ENCODE measurements around the gene FAM9C.

The FAM9C gene

DNA sequence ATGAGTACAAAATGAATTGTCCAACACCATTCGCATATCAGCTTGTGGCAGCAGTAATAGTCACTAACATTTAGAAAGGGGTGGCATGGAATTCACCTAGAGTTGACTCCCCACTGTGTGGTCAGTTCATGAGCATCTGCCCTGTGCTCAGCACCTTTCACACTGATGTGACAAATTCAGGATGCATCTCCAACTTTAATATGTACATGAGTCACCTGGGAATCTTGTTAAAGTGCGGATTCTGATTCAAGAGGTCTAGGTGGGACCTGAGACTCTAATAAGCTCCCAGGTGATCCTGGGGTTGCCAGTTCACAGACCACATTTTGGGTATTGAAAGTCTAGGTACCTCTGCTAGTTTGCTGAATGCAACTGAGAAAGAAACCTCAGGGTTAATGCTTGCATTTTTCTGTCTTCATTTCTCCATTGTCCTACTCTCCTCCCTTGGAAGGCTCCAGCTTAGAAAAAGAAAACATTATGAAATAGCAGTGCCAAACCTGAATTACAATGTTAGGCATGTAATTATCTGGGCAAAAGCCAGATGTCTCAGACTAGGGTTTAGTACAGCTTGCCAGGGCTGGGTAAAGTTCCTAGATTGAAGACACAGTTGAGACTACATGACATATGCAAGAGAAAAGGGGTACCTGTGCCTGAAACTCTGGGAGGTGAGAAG lies 36.8 kb downstream of the FAM9C start:
- no peak for DNase-seq (ENCODE audit: low spot score)

DNA sequence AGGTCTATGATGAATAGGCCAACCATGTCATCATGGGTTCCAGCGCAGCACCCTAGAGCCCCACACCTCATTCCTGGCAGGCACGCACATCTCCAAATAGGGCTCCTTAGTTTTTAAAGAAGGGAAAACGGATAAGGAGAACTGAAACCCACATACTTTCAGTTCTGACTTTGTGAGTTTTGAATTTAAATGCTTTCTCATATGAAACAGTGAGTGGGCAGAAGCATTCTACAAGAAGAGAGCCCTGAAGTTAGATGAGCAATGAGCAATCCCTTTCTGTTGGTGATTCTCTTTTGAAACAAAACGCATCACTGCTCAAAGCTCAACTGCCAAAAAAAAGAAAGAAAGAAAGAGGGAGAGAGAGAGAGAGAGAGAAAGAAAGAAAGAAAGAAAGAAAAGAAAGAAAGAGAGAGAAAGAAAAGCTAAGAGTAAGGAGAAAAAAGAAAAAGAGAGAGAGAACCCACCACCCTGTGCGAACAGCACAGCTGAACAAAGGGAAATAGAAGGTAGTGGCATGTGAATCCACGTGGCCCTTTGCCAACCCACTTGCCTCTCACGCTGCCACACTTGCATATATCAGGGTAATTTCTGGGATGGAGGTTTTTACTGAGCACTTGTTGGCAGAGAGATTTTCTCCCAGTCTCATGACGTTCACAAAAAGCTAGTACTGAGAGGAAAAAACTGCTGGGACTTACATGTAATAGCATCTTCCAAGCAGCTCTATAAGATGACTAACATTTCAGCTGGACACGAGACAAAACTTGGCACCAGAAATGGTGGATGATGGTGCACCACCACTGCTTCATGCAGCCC lies 38.6 kb downstream of the FAM9C start:
- no peak for DNase-seq (ENCODE audit: low spot score)

DNA sequence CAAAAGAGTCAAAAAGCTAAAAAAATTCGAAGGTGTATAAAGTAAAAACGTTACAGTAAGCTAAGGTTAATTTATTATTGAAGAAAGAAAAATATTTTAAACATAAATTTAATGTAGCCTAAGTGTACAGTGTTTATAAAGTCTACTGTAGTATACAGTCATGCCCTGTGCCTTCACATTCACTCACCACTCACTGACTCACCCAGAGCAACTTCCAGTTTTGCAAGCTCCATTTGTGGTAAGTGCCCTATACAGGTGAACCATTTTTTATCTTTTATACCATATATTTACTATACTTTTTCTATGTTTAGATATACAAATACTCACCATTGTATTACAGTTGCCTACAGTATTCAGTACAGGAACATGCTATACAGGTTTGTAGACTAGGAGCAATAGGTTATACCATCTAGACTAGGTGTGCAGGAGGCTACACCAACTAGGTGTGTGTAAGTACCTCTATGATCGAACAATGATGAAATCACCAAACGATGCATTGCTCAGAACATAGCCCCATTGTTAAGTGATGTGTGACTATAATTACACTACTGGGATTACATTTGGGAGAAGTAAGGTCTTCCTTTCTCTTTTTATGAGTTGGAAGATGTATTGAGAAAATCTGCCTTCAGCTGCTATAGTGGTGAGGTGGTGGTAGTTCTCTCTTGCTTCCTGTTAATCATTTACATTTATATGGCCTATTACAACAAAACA lies 42.3 kb downstream of the FAM9C start:
- no peak for DNase-seq (ENCODE audit: low spot score)

DNA sequence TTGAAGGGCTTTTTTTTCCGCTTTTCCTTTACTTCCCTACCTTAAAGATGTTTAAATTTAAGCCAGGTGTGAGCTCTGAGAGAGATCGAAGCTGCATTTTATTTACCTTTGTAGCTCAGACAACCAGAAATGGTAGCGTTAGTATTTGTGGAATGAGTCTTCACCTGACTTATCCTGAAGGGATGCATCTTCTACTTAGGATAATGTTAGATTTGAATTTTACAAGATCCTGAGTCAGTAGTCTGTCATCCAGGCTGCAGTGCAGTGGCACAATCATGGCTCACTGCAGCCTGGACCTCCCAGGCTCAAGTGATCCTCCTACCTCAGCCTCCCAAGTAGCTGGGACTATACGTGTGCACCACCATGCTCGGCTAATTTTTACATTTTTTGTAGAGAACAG lies 43.3 kb downstream of the FAM9C start:
- DNase-seq (ENCODE audit: low spot score) = no peak

DNA sequence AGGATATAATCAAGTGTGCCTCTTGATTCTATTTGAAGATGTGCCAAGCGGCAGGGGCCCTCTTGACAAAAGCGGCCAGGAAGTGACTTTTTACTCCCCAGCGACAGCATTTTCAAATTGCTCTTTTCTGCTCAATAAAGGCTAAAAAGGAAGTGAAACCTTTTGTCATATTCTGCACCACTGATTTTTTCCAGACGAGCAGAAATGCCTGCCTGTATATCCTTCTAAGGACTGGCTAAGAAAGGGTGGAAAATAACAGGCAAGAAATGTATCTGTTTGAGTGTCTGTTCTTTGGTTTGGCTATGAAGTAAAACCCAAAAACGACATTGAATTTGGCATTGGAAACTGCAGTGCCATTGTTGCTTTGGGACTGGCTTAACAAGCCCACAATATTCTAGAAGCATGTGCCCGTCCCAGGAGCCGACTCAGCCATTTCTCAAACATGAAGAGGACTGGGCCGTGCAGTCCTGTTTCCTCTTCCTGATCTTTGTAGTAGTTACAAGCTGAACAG lies 44.1 kb downstream of the FAM9C start:
- DNase-seq (ENCODE audit: low spot score) = no peak

DNA sequence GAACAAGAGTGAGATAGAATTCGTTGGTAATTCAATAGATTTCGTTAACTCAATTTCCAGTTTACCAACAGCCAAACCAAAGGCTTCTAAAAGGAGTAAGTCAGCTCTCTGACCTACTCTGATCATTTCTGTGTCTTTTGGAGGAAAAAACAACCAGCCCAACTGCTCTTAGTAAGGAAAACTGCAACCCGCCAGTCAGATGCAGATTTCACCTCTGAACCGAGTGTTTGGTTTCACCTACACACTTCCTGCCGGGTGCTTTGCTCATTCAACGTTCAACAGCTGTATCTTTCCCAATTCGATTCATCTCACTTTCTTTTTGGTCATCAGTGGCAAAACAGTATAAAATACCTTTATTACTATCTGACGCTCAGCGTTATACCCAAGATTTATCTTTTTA lies 45.0 kb downstream of the FAM9C start:
- DNase-seq (ENCODE audit: low spot score) = no peak

DNA sequence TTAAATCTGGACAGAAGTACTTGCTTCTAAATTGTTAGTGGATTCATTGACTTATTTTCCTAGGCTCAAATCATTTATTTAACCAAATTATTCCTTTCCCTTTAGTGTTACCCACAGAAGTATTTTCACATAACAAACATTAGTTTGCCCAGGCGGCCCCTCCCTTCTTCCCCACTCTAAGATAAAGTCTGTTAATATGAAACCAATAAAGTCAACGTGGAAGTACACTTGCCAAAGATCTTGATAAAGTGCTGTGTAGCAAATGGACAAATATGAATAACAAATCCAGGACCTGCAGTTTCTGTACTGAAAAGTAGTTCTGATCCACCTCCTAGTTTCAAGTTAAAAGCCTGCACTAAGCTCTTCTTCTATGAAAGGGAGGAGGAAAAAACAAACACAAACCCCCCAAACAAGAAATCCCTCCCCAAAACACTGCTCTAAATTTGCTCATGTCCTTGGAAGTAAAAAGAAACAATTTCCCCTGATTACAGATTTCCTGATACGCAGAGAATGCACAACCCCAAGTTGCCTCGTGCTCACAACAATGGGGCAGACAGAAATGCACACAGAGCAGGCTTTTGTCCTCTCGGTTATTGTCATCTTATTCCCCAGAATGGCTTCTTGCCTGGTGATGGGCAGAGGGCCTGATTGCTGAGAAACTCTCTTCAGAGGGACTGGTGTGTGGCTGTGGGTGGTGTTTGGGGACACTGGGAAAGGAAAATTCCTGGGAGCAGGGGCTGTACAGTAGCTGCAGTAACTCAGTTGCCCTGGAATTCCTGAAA lies 46.3 kb downstream of the FAM9C start:
- no peak for DNase-seq (ENCODE audit: low spot score)

DNA sequence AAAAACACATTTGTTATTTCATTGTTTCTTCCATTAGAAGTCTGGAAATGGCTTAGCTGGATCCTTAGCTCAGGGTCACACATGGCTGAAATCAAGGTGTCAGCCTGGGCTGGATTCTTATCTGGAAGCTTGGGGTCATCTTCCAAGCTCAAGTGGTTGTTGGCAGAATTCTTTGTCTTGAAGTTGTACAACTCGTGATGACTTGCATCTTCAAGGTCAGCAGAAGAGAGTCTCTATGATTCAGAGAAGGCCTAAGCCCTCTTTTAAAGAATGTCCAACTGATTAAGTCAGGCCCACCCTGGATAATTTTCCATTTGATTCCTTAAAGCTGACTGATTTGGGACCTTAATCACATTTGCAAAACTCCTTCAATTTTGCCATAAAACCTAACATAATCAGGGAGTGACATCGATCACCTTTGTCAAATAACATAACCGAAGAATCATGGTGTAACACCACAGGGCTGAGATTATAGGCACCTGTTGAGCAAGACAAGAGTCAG lies 47.4 kb downstream of the FAM9C start:
- DNase-seq (ENCODE audit: low spot score) = no peak

DNA sequence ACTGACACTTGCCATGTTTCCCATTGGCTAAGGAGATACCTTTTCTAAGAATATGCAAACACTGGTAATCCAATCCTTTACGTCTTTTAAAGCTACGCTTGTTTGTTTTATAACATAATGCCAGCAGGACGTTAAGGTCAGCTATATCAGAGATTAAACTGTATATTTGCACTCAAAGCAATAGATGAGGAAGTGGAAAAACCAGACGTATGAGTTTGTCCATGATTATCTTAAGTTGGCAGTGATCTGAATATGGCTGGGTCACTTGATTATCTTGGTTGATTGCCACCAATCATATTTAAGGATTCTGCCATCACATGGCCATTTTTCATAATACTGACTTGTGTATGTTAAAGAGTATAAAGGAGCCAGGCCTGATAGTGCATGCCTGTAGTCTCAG lies 50.1 kb downstream of the FAM9C start:
- DNase-seq (ENCODE audit: low spot score) = no peak

DNA sequence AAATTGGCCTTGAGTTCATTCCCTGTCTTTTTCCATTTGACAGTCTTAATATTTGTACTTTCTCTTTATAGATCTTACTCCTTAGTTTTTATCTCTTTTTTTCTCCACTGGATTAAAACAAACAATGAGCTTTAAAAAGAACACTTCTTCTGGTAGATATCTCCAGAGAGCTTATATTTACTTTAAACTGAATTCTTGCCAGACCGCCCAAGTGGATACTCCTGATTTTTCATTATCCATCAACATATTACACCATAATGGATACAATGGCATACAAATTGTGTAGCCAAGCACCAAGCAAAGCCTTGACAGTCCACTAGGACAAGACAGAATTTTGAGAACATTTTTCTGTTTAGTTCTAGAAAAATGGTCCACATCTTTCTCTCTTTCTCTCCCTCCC lies 50.6 kb downstream of the FAM9C start:
- no peak for DNase-seq (ENCODE audit: low spot score)

DNA sequence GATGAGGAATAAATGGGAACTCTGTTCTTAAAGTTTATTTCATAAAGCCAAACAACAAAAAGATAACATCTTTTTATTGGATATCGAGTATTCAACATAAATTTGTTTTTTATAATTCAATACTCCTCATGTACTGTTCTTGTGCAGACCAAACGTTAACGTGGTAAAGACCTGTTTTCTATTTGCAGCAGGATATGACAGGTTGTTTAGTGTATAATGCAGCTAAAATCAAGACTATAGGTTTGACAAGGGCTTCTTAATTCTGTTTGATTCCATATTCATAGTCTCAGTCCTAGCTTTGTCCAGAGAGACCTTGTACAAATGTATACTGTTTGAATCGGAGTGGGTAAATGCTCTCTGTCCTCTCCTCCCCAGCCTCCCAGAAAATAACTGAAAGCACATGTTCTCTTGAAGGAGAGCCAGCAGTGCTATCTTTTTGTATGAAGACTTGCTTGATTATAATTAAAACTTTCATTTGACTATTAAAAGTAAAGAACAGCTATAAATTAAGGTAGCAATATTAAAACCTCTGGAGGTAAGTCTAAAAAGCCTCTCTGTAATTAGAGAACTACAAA lies 51.8 kb downstream of the FAM9C start:
- DNase-seq (ENCODE audit: low spot score) = no peak

DNA sequence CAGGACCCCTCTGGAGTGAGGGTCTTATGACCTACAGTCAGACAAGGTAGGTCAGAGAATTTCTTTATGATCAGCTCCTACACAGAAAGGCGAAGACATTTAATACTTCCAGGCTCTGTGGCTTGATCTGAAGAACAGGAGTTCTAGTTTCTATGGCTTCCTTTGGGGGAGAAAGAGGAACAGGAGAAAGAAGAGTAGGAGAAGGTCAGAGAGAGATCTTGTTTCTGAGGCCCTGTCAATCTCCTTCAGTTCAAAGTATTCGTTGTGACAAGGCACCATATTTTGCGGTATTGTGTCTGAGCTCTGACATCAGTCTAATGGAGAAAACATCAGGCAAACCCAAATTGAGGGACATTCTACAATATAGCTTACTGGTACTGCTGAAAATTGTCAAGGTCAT lies 52.8 kb downstream of the FAM9C start:
- no peak for DNase-seq (ENCODE audit: low spot score)

DNA sequence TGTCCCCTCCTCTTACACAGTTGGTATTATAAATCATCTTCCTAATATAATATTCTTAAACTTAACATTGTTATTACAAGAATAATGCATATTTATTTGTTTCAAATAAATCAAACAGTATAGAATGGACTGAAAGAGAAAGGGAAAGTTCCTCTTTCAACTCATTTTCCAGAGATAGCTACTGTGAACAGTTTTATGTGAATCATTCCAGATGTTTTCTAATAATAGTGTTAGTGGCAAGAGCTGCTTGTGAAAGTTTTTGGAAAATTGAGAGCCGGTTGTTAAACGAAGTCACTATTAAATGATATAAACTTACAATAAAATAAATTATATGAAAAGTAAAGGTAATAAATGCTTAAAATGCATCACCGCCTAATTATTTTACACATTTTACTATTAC lies 55.0 kb downstream of the FAM9C start:
- no peak for DNase-seq (ENCODE audit: low spot score)

DNA sequence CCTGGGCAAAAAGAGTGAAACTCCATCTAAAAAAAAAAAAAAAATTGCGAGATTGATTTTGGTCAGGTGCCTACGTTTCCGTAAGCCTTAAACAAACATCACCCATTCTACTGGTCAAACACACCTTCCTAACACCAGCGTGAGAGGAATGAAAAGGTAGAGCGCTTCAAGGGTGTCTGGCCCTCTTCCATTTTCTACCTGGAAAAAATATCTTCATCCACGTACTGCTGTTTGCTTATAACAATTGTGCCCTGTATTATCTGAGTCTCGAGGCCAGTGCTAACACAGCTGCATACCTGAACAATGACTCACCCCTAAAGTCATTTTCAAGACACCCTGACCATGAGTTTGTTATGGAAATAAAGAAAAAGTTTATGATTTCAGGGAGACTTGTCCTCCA lies 55.6 kb downstream of the FAM9C start:
- DNase-seq (ENCODE audit: low spot score) = no peak

DNA sequence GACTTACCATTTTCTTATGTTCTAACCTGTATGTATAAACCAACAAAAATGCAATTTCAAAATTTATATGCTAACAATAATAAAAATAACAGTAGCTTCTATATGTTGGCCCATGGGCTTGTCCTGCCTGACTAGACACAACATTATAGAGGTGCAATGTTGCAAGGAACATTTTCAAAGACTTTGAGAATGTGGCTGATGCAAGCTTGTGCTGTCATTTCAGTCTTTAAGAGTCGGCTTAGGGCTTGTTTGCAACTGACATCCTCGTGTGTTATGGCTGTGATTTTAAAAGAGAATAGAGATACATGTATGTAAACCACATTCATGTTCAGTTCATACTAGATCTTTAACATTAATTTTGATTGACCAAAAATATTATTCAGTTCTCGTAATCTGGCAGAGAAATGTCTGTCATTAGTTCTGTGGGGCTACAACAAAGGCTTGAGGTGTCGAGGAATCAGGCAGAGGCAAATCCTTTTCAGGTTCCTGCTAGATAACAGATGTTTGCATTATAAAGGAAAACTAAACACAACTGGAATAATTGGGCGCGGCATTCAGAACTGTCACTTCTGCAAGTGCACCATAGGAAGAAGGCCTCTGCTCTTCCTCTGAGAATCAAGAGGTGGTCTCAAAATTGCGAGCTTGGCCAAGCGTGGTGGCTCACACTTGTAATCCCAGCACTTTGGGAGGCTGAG lies 56.4 kb downstream of the FAM9C start:
- no peak for DNase-seq (ENCODE audit: low spot score)

DNA sequence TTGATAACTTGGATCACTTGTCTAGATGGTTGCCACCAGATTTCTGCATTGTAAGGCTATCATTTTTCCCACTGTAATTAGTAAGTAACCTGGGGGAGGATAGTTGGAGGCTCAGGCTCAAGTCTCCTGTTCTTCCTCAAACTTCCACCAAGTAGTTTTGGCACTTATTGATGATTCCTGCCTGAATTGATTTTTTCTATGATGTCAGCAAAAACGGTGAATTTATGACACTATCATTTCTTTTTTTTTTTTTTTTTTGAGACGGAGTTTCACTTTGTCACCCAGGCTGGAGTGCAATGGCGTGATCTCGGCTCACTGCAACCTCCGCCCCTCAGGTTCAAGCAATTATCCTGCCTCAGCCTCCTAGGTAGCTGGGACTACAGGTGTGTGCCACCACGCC lies 57.1 kb downstream of the FAM9C start:
- no peak for DNase-seq (ENCODE audit: low spot score)

DNA sequence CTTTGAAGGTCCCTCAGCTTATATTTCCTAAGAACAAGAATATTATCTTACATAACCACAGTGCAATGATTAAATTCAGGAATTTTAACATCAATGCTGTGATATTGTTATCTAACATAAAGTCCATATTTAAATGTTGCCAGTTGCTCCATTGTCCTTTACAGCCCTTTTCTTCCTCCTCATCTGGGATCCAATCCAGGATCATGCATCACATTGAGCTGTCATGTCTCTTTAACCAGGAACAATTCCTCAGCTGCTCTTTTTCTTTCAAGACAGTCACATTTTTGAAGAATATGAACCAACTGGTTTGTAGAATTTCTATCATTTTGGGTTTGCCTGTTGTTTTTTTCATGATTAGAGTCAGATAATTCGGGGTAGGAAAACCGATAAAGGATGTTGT lies 57.5 kb downstream of the FAM9C start:
- DNase-seq (ENCODE audit: low spot score) = no peak

DNA sequence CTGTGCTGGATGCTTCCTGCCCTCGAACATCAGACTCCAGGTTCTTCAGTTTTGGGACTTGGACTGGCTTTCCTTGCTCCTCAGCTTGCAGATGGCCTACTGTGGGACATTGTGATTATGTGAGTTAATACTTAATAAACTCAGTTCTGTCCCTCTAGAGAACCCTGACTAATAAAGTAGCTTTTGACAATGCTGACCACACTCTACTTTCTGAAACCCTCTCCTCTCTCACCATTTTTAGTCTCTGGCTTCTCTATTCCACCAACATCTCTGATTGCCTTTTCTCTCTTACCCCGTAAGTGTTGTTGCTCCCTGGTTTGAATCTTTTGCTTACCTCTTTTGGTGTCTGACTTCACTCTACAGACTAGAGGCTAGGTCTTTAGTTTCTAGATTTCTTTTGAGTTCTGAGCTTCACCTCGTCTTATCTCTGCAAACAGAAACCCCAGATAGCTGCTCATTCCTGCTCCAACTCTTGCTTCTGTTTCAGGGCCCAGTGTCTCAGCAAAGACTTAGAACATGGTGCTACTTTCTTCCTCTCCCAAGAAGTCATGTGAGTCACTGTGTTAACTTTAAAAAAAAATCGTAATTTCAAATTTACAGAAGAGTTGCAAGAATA lies 58.1 kb downstream of the FAM9C start:
- DNase-seq (ENCODE audit: low spot score) = no peak
